K562 (cell line): Measurements from ENCODE around the gene SYCP3. TPM values are rescaled to one million over a fixed set of nuclear protein-coding genes. Genes with fewer than 3 reads are reported as not detected.

ENCODE experiments used
- CXXC5 ChIP-seq: fragments of 250-450 bp; sonication (Bioruptor Pico); IDR thresholded peaks from 2 replicates; pipeline ENCODE4 v1.8.0; 2022; ENCODE audit warnings: inconsistent platforms, mild to moderate bottlenecking, moderate library complexity
- EP300 ChIP-seq: IDR thresholded peaks from 2 replicates; pipeline ENCODE4 v1.6.1; 2012; ENCODE audit warnings: low read length, improper control_type of control experiment
- ERF ChIP-seq: fragments of 450-650 bp; formaldehyde crosslinking; IDR thresholded peaks from 2 replicates; pipeline ENCODE4 v1.4.0; 2020; ENCODE audit warnings: mild to moderate bottlenecking, mixed read lengths
- ESRRB ChIP-seq: fragments of 250-450 bp; sonication (Bioruptor Pico); IDR thresholded peaks from 2 replicates; pipeline ENCODE4 v1.5.0; 2020; ENCODE audit warnings: mild to moderate bottlenecking, moderate library complexity, borderline replicate concordance
- KDM4B ChIP-seq, 2 experiments: fragments of 450-650 bp in 1 of 2; sonication (generic) in 1 of 2; IDR thresholded peaks; 2 replicates each; pipeline ENCODE4 v1.6.1; 2016 to 2017; ENCODE audit warnings: borderline replicate concordance in 2 of 2, antibody characterized with exemption in 1 of 2, low read depth in 1 of 2, mild to moderate bottlenecking in 1 of 2
- PHB ChIP-seq: fragments of 250-450 bp; sonication (Bioruptor Pico); IDR thresholded peaks from 2 replicates; pipeline ENCODE4 v1.5.0; 2021
- POLR2A ChIP-seq: fragments of 450-650 bp; conservative IDR thresholded peaks from 2 replicates; pipeline ENCODE4 v1.6.1; 2016
- ZKSCAN8 ChIP-seq: fragments of 200-800 bp; sonication (Bioruptor generic); IDR thresholded peaks from 2 replicates; pipeline ENCODE4 v1.6.1; 2016; ENCODE audit warnings: missing genetic modification characterization, missing compliant biosample characterization
- ZNF668 ChIP-seq: fragments of 250-450 bp; sonication (Bioruptor Pico); IDR thresholded peaks from 2 replicates; pipeline ENCODE4 v1.8.0; 2022; ENCODE audit warnings: mild to moderate bottlenecking, inconsistent platforms
- ZNF780A ChIP-seq: fragments of 250-450 bp; sonication (Bioruptor Pico); IDR thresholded peaks from 2 replicates; pipeline ENCODE4 v1.5.0; 2021; ENCODE audit warnings: mild to moderate bottlenecking
- polyA plus RNA-seq, 8 experiments: library from polyadenylated mRNA; depleted of rRNA in 4 of 8; stranded (reverse) in 5 of 8; unstranded in 3 of 8; fragments of >200 nt; fragmentation: Nextera tagmentation in 2 of 8; fragmentation: Illumina TruSeq in 1 of 8; extraction: Ambion mirVana in 2 of 8; extraction: Trizol in 1 of 8; gene quantifications; 2 replicates each; pipeline versions ENCODE4 v1.2.1 to v1.2.3, GENCODE V29; 2011 to 2014; ENCODE audit warnings: inconsistent platforms in 1 of 8, missing spikeins in 1 of 8
- total RNA-seq, 7 experiments: library from RNA; depleted of rRNA in 6 of 7; stranded (reverse); fragments of >200 nt in 6 of 7; fragmentation: Illumina TruSeq in 2 of 7; extraction: Trizol in 2 of 7; gene quantifications; 2 replicates each; pipeline versions ENCODE4 v1.2.1 to v1.2.3, GENCODE V29; 2011 to 2021; ENCODE audit warnings: low replicate concordance in 1 of 7
- TF ChIP-seq, protein P1 (sequence below): fragments of 450-650 bp; IDR thresholded peaks from 2 replicates; pipeline ENCODE4 v1.6.1; 2018; ENCODE audit not compliant: partially characterized antibody
- TF ChIP-seq, protein P2 (sequence below): fragments of 450-650 bp; conservative IDR thresholded peaks from 2 replicates; pipeline ENCODE4 v1.6.1; 2016; ENCODE audit warnings: missing genetic modification characterization, low read depth, mild to moderate bottlenecking, missing compliant biosample characterization, moderate library complexity
- TF ChIP-seq, protein P3 (sequence below): fragments of 250-450 bp; sonication (Bioruptor Pico); IDR thresholded peaks from 2 replicates; pipeline ENCODE4 v1.5.0; 2022; ENCODE audit warnings: mild to moderate bottlenecking
- TF ChIP-seq, protein P4 (sequence below): fragments of 450-650 bp; IDR thresholded peaks from 2 replicates; pipeline ENCODE4 v1.6.1; 2016; ENCODE audit warnings: low read depth, mild to moderate bottlenecking, moderate library complexity
- TF ChIP-seq, protein P5 (sequence below): fragments of 450-650 bp; conservative IDR thresholded peaks from 2 replicates; pipeline ENCODE4 v1.6.1; 2016; ENCODE audit warnings: missing genetic modification characterization, low read depth, mild to moderate bottlenecking, control low read depth, missing compliant biosample characterization
- TF ChIP-seq, protein P6 (sequence below): fragments of 250-450 bp; sonication (Bioruptor Pico); IDR thresholded peaks from 2 replicates; pipeline ENCODE4 v1.8.0; 2022; ENCODE audit warnings: inconsistent platforms

Gene SYCP3
- total and polyA plus RNA-seq, 9 of the 15 experiments (the other 6 are each of a cell fraction or from before 2014, with no cell fraction given) = 0.11 to 0.25 (median 0.22) TPM; not detected in 4

DNA sequence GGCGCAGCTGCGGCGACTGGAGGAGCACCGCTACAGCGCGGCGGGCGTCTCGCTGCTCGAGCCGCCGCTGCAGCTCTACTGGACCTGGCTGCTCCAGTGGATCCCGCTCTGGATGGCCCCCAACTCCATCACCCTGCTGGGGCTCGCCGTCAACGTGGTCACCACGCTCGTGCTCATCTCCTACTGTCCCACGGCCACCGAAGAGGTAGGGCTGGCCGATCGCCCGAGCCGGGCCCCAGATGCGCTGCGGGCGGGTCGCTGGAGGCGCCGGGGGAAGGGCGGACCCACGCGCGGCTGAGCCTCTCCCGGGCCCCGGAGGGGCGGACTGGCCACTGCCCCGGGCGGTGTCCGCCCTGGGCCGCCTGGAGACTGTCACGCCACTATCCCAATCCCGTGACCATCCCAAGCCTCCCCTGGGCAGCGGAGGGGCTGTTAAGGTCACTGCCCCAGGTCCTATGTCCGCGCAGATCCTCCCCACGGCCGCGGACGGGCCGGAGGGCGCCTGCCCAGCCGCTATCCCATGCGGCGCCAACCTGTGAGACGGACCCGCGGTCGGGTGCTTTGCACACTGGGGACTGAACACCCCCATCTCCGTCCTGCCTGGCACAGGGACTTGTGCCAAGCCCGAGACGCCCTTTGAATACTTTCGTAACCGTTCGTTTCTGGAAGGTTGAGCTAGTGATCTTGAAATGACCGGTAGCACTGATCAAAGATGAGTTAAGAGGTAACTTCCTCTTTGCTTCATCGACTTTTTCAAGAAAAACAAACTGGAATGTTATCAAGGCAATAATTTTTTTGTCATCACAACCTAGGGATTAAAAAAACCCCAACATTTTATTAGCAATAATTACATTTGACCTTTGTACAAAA, 41.1 kb downstream of the SYCP3 start (continued):
- TF ChIP-seq, protein P1, sequence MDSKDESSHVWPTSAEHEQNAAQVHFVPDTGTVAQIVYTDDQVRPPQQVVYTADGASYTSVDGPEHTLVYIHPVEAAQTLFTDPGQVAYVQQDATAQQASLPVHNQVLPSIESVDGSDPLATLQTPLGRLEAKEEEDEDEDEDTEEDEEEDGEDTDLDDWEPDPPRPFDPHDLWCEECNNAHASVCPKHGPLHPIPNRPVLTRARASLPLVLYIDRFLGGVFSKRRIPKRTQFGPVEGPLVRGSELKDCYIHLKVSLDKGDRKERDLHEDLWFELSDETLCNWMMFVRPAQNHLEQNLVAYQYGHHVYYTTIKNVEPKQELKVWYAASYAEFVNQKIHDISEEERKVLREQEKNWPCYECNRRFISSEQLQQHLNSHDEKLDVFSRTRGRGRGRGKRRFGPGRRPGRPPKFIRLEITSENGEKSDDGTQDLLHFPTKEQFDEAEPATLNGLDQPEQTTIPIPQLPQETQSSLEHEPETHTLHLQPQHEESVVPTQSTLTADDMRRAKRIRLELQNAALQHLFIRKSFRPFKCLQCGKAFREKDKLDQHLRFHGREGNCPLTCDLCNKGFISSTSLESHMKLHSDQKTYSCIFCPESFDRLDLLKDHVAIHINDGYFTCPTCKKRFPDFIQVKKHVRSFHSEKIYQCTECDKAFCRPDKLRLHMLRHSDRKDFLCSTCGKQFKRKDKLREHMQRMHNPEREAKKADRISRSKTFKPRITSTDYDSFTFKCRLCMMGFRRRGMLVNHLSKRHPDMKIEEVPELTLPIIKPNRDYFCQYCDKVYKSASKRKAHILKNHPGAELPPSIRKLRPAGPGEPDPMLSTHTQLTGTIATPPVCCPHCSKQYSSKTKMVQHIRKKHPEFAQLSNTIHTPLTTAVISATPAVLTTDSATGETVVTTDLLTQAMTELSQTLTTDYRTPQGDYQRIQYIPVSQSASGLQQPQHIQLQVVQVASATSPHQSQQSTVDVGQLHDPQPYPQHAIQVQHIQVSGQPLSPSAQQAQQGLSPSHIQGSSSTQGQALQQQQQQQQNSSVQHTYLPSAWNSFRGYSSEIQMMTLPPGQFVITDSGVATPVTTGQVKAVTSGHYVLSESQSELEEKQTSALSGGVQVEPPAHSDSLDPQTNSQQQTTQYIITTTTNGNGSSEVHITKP = no peak
- TF ChIP-seq, protein P2, sequence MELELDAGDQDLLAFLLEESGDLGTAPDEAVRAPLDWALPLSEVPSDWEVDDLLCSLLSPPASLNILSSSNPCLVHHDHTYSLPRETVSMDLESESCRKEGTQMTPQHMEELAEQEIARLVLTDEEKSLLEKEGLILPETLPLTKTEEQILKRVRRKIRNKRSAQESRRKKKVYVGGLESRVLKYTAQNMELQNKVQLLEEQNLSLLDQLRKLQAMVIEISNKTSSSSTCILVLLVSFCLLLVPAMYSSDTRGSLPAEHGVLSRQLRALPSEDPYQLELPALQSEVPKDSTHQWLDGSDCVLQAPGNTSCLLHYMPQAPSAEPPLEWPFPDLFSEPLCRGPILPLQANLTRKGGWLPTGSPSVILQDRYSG (tag) = no peak
- no peak for TF ChIP-seq ESRRB (CRISPR knock-in tag)
- peak; percentile 47; the same call in 1 of the 2 replicates for TF ChIP-seq POLR2A
- 0 out of 2 replicates have a peak, but pooled peaks have one; percentile 12 for TF ChIP-seq EP300
- peak; percentile 52; the same call in 1 of the 2 replicates for TF ChIP-seq CXXC5 (CRISPR knock-in tag)
- no peak; the same call in 1 of the 2 replicates for TF ChIP-seq ZKSCAN8 (CRISPR knock-in tag)
- TF ChIP-seq PHB (CRISPR knock-in tag) = no peak
- TF ChIP-seq ZNF780A (CRISPR knock-in tag) = no peak
- TF ChIP-seq, protein P3, sequence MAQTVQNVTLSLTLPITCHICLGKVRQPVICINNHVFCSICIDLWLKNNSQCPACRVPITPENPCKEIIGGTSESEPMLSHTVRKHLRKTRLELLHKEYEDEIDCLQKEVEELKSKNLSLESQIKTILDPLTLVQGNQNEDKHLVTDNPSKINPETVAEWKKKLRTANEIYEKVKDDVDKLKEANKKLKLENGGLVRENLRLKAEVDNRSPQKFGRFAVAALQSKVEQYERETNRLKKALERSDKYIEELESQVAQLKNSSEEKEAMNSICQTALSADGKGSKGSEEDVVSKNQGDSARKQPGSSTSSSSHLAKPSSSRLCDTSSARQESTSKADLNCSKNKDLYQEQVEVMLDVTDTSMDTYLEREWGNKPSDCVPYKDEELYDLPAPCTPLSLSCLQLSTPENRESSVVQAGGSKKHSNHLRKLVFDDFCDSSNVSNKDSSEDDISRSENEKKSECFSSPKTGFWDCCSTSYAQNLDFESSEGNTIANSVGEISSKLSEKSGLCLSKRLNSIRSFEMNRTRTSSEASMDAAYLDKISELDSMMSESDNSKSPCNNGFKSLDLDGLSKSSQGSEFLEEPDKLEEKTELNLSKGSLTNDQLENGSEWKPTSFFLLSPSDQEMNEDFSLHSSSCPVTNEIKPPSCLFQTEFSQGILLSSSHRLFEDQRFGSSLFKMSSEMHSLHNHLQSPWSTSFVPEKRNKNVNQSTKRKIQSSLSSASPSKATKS = no peak
- no peak for TF ChIP-seq ZNF668 (CRISPR knock-in tag)
- TF ChIP-seq, protein P4, sequence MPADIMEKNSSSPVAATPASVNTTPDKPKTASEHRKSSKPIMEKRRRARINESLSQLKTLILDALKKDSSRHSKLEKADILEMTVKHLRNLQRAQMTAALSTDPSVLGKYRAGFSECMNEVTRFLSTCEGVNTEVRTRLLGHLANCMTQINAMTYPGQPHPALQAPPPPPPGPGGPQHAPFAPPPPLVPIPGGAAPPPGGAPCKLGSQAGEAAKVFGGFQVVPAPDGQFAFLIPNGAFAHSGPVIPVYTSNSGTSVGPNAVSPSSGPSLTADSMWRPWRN = no peak
- TF ChIP-seq KDM4B (IDR thresholded peaks at IDR 0.05; ENCODE audit: borderline replicate concordance in 2 of 2, low read depth in 1 of 2) = no peak
- TF ChIP-seq, protein P5, sequence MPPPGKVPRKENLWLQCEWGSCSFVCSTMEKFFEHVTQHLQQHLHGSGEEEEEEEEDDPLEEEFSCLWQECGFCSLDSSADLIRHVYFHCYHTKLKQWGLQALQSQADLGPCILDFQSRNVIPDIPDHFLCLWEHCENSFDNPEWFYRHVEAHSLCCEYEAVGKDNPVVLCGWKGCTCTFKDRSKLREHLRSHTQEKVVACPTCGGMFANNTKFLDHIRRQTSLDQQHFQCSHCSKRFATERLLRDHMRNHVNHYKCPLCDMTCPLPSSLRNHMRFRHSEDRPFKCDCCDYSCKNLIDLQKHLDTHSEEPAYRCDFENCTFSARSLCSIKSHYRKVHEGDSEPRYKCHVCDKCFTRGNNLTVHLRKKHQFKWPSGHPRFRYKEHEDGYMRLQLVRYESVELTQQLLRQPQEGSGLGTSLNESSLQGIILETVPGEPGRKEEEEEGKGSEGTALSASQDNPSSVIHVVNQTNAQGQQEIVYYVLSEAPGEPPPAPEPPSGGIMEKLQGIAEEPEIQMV (tag) = no peak
- no peak; the same call in 1 of the 2 replicates for TF ChIP-seq ERF
- TF ChIP-seq, protein P6, sequence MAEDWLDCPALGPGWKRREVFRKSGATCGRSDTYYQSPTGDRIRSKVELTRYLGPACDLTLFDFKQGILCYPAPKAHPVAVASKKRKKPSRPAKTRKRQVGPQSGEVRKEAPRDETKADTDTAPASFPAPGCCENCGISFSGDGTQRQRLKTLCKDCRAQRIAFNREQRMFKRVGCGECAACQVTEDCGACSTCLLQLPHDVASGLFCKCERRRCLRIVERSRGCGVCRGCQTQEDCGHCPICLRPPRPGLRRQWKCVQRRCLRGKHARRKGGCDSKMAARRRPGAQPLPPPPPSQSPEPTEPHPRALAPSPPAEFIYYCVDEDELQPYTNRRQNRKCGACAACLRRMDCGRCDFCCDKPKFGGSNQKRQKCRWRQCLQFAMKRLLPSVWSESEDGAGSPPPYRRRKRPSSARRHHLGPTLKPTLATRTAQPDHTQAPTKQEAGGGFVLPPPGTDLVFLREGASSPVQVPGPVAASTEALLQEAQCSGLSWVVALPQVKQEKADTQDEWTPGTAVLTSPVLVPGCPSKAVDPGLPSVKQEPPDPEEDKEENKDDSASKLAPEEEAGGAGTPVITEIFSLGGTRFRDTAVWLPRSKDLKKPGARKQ (CRISPR knock-in tag) = no peak
